Sigmoid colon (tissue), 3 donors: ENCODE results near the gene USP22.
A peak's percentile ranks its signal among the peaks of the same experiment; 100 is the strongest.

Source experiments
- POLR2A ChIP-seq, 2 donors: fragments of 450-650 bp; IDR thresholded peaks; one replicate each; pipeline ENCODE4 v1.6.1; 2016; ENCODE audit warnings: antibody characterized with exemption in 2 of 2, mild to moderate bottlenecking in 2 of 2, moderate library complexity in 2 of 2
- TF ChIP-seq, protein P1 (sequence below), 4 experiments: fragments of 450-650 bp in 3 of 4; fragments of 200-600 bp in 1 of 4; IDR thresholded peaks; one replicate each; pipeline ENCODE4 v1.5.1; 2016 to 2019; ENCODE audit warnings: antibody characterized with exemption in 4 of 4, mild to moderate bottlenecking in 3 of 4, moderate library complexity in 2 of 4

DNA sequence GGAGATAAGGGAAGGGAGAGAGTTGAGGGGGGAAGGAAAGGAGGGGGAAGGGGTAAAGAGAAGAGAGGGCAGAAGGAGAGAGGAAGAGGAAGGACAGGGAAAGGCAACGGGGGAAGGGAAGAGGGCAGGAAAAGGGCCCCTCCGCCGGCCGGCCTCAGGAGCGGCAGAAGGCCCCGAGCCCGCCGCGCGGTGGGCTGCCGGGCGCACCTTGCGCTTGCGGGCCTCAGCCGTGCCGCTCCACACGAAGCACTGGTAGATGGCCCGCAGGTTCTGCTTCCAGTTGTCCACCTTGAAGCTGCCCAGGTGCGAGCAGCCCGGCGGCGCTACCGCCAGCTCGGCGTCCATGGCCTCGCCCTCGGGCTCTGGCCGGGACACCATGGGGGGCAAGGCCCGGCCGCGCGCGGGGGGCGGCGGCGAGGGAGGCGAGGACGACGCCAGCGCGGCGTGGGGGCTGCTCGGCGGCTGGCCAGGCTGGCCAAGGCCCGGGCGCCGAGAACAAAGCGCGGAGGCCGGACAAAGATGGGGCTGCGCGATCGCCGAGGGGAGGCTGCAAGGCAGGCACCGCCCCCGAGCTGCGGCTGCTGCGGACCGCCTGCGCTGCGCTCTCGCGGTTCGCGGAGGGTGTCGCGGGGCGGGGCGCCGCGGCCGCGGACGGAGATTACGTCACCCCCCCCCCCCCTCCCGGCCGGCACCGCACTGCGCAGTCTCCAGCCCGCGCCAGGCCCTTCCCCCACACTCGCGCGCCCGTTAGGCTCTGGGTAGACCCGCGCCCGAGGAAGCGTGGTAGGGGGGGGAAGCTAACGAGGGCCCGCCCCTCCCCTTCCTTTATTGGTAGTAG, at the start of gene USP22:
- peak in 1 of 2 donors; percentile 3 for TF ChIP-seq POLR2A (IDR thresholded peaks at IDR 0.05)
- TF ChIP-seq, protein P1, sequence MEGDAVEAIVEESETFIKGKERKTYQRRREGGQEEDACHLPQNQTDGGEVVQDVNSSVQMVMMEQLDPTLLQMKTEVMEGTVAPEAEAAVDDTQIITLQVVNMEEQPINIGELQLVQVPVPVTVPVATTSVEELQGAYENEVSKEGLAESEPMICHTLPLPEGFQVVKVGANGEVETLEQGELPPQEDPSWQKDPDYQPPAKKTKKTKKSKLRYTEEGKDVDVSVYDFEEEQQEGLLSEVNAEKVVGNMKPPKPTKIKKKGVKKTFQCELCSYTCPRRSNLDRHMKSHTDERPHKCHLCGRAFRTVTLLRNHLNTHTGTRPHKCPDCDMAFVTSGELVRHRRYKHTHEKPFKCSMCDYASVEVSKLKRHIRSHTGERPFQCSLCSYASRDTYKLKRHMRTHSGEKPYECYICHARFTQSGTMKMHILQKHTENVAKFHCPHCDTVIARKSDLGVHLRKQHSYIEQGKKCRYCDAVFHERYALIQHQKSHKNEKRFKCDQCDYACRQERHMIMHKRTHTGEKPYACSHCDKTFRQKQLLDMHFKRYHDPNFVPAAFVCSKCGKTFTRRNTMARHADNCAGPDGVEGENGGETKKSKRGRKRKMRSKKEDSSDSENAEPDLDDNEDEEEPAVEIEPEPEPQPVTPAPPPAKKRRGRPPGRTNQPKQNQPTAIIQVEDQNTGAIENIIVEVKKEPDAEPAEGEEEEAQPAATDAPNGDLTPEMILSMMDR (IDR thresholded peaks at IDR 0.05): no peak
